HL-60 (cell line): Measurements from ENCODE around the gene APOBEC3A.
"Not testable (repeated sequence)": the region's sequence is repeated elsewhere in the genome, so short reads cannot be mapped to it uniquely, and the experiment has no call there.

Source experiments
- DNase-seq, 2 experiments: peaks; one replicate each; pipeline ENCODE4 v3.0.0-alpha.2; 2010 to 2020; ENCODE audit warnings: low read depth in 1 of 2, low spot score in 1 of 2
- H3K27ac ChIP-seq: fragments of 250-450 bp; sonication (Bioruptor Pico); replicated peaks from 2 replicates; pipeline ENCODE4 v1.5.1; 2020; ENCODE audit warnings: mild to moderate bottlenecking, moderate library complexity
- H3K27me3 ChIP-seq: fragments of 250-450 bp; sonication (Bioruptor Pico); 2 replicates; pipeline ENCODE4 v1.5.1; 2021; ENCODE audit warnings: mild to moderate bottlenecking, moderate library complexity; ENCODE audit not compliant: insufficient read depth, poor library complexity, severe bottlenecking
- H3K4me3 ChIP-seq: replicated peaks from 2 replicates; pipeline ENCODE4 v1.5.1; 2011; ENCODE audit warnings: mild to moderate bottlenecking, control low read depth, low read length; ENCODE audit not compliant: insufficient read depth
- GABPA ChIP-seq: IDR thresholded peaks from 2 replicates; pipeline ENCODE4 v1.6.1; 2012; ENCODE audit warnings: low read depth
- POLR2AphosphoS5 ChIP-seq: IDR thresholded peaks from 2 replicates; pipeline ENCODE4 v1.6.1; 2012; ENCODE audit warnings: low read depth
- SPI1 ChIP-seq: IDR thresholded peaks from 2 replicates; pipeline ENCODE4 v1.6.1; 2012; ENCODE audit warnings: low read depth, mild to moderate bottlenecking, borderline replicate concordance
- TF ChIP-seq, protein P1 (sequence below): IDR thresholded peaks from 2 replicates; pipeline ENCODE4 v1.6.1; 2012; ENCODE audit warnings: low read depth; ENCODE audit not compliant: insufficient replicate concordance
- TF ChIP-seq, protein P2 (sequence below): IDR thresholded peaks from one replicate; pipeline ENCODE4 v1.5.1; 2011; ENCODE audit warnings: low read length, control low read depth, inconsistent platforms; ENCODE audit not compliant: insufficient read depth

APOBEC3A gene

GRCh38 chr22:38959590-38959989, 2.2 kb downstream of the APOBEC3A start:
- no peak overlapping the region for H3K27ac ChIP-seq
- no peak for DNase-seq
- TF ChIP-seq POLR2AphosphoS5, result no peak
- H3K4me3 ChIP-seq, result no peak overlapping the region
- peaks cover 3% of the 10 kb centered on the region for H3K27me3 ChIP-seq

- not testable (repeated sequence) for DNase-seq, H3K27me3 ChIP-seq, H3K27ac ChIP-seq, H3K4me3 ChIP-seq
Measured at GRCh38 chr22:38960673-38961072, 3.3 kb downstream of the APOBEC3A start.

- not testable (repeated sequence) for H3K27ac ChIP-seq, DNase-seq, H3K27me3 ChIP-seq, H3K4me3 ChIP-seq
Measured at GRCh38 chr22:38963291-38963738, 5.9 kb downstream of the APOBEC3A start.

DNA sequence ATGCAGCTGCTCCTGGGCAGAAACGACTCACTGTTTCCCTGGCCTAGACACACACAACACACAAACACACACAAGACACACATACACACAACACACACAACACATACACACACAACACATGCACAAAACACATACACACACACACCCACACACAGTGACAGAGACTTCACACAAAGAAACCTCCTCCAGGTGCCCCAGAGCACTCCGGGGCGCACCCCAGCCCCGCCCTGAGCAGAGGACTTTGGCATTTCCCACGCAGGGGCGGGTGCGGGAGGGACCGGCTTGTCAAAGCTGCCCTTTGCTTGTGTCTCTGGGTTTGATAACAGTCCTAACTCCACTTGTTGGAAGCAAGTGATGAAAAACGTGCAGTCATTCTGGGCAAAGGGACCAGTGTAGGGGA, 6.5 kb downstream of the APOBEC3A start:
- no peak for DNase-seq
- TF ChIP-seq SPI1 (no peak), POLR2AphosphoS5 (no peak), GABPA (no peak)
- TF ChIP-seq, protein P1, sequence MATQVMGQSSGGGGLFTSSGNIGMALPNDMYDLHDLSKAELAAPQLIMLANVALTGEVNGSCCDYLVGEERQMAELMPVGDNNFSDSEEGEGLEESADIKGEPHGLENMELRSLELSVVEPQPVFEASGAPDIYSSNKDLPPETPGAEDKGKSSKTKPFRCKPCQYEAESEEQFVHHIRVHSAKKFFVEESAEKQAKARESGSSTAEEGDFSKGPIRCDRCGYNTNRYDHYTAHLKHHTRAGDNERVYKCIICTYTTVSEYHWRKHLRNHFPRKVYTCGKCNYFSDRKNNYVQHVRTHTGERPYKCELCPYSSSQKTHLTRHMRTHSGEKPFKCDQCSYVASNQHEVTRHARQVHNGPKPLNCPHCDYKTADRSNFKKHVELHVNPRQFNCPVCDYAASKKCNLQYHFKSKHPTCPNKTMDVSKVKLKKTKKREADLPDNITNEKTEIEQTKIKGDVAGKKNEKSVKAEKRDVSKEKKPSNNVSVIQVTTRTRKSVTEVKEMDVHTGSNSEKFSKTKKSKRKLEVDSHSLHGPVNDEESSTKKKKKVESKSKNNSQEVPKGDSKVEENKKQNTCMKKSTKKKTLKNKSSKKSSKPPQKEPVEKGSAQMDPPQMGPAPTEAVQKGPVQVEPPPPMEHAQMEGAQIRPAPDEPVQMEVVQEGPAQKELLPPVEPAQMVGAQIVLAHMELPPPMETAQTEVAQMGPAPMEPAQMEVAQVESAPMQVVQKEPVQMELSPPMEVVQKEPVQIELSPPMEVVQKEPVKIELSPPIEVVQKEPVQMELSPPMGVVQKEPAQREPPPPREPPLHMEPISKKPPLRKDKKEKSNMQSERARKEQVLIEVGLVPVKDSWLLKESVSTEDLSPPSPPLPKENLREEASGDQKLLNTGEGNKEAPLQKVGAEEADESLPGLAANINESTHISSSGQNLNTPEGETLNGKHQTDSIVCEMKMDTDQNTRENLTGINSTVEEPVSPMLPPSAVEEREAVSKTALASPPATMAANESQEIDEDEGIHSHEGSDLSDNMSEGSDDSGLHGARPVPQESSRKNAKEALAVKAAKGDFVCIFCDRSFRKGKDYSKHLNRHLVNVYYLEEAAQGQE, result no peak
- TF ChIP-seq, protein P2, sequence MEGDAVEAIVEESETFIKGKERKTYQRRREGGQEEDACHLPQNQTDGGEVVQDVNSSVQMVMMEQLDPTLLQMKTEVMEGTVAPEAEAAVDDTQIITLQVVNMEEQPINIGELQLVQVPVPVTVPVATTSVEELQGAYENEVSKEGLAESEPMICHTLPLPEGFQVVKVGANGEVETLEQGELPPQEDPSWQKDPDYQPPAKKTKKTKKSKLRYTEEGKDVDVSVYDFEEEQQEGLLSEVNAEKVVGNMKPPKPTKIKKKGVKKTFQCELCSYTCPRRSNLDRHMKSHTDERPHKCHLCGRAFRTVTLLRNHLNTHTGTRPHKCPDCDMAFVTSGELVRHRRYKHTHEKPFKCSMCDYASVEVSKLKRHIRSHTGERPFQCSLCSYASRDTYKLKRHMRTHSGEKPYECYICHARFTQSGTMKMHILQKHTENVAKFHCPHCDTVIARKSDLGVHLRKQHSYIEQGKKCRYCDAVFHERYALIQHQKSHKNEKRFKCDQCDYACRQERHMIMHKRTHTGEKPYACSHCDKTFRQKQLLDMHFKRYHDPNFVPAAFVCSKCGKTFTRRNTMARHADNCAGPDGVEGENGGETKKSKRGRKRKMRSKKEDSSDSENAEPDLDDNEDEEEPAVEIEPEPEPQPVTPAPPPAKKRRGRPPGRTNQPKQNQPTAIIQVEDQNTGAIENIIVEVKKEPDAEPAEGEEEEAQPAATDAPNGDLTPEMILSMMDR, result no peak
- Histone ChIP-seq H3K4me3 (no peak overlapping the region), H3K27me3 (peaks cover 3% of the 10 kb centered on the region), H3K27ac (no peak overlapping the region)

DNA sequence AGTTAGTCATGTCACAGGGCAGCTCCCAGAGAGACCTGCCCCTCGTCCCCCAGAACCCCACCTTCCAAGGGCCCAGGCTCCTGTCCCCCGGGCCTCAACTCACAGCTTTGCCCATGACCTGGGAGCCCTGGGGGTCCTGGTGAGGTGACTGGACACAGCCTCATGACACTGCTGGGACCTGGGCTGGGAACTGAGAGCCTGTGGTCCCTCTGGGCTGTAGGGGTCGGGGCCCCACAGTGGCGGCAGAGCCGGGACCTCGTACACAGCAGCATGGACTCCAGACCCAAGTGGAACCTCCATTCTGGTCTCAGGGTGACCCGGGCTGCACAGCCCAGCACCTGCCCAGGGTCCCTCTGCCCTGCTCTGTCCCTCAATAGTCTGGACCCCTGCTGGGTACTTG, 6.9 kb downstream of the APOBEC3A start:
- Histone ChIP-seq H3K27me3 (peaks cover 3% of the 10 kb centered on the region), H3K4me3 (no peak overlapping the region), H3K27ac (no peak overlapping the region)
- no peak for TF ChIP-seq SPI1
- TF ChIP-seq POLR2AphosphoS5, result no peak
- no peak for TF ChIP-seq GABPA
- TF ChIP-seq, protein P1, result no peak
- TF ChIP-seq, protein P2, result no peak
- no peak for DNase-seq

GRCh38 chr22:38964989-38965388, 7.6 kb downstream of the APOBEC3A start:
- Histone ChIP-seq H3K27ac (no peak overlapping the region), H3K4me3 (no peak overlapping the region), H3K27me3 (peaks cover 3% of the 10 kb centered on the region)
- DNase-seq, result no peak
- TF ChIP-seq SPI1 (no peak), GABPA (no peak), POLR2AphosphoS5 (no peak)
- TF ChIP-seq, protein P1, result no peak
- TF ChIP-seq, protein P2, result no peak
